Renal pelvis (tissue), 4 donors: Measurements from ENCODE around the gene TANGO6. TPM values are rescaled to one million over a fixed set of nuclear protein-coding genes. Genes with fewer than 3 reads are reported as not detected.
A peak's percentile ranks its signal among the peaks of the same experiment; 100 is the strongest.

Experiments
- DNase-seq: peaks from one replicate; pipeline ENCODE4 v3.0.0-alpha.2; 2013
- polyA plus RNA-seq, 3 donors: library from polyadenylated mRNA; unstranded; fragments of 120-200 nt; gene quantifications; one replicate each; pipeline ENCODE4 v1.2.1, GENCODE V29; 2013; ENCODE audit not compliant: insufficient read length in 3 of 3

The TANGO6 gene
- polyA plus RNA-seq, 3 donors, result 5.3 to 6.0 (median 5.5) TPM

DNA sequence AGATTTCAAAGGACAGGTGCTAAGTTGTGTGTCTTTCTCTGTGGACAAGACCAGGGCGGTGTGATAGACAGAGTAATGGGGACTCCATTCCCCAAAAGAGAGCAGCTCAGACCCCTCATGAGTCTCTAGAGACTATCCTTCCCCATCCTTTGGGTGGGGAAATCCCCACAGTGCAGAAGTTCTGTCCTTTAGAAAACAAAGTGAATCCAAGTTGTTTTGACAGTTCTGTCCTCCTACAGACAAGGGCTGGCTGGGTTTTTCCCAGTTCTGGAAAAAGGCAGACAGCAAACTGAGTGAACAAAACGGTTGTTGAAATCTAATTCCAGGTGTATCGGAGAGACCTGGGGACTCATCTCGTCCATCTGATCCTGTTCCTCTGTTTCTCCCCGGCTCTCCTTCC is 251.2 kb downstream of the TANGO6 start:
- DNase-seq, result no peak

DNA sequence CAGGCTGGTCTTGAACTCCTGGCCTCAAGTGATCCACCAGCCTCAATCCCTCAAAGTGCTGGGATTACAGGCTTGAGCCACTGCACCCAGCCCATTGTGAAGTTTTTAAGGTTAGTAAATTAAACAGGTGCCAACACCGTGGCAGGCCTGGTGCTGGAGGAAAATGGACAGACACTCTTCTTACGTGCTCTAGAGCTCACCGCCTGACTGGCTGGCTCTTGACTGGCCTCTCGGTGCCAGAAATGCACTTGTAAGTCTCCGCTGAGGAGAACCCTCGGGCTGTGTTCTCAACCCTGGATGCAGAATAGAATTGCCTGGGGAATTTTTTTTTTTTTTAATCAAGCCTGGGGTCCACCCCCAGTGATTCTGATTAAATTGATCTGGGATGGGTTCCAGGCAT is 251.9 kb downstream of the TANGO6 start:
- DNase-seq, result no peak

DNA sequence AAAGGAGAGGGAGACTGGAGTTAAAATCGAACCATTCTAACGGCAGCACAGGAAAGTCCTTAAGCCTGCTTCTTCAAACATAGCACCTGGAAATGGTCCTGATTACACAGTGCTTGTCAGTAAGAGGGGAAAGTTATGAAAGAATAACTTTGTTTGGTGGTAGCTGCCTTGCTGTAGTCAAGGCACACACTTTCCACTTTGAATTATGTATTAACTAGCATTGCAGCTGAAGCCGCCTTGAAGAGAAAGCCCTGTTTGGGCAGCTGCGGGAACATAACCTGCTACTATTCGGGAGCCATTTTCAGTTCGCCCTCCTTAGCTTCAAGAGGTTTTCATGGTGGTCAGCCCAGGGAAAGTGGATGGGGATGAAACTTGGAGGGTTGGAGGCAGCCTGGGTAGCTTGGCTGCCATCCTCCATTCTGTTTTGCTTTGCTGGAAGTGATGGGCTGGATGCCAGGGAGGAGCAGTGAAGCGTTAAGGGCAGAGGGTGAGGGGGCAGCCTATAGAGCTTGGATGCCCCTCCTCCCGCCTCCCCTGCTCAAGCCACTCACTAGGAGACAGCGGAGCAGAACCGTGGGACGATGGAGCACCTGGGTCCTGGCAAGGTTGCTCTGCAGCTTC is 256.9 kb downstream of the TANGO6 start:
- no peak for DNase-seq

DNA sequence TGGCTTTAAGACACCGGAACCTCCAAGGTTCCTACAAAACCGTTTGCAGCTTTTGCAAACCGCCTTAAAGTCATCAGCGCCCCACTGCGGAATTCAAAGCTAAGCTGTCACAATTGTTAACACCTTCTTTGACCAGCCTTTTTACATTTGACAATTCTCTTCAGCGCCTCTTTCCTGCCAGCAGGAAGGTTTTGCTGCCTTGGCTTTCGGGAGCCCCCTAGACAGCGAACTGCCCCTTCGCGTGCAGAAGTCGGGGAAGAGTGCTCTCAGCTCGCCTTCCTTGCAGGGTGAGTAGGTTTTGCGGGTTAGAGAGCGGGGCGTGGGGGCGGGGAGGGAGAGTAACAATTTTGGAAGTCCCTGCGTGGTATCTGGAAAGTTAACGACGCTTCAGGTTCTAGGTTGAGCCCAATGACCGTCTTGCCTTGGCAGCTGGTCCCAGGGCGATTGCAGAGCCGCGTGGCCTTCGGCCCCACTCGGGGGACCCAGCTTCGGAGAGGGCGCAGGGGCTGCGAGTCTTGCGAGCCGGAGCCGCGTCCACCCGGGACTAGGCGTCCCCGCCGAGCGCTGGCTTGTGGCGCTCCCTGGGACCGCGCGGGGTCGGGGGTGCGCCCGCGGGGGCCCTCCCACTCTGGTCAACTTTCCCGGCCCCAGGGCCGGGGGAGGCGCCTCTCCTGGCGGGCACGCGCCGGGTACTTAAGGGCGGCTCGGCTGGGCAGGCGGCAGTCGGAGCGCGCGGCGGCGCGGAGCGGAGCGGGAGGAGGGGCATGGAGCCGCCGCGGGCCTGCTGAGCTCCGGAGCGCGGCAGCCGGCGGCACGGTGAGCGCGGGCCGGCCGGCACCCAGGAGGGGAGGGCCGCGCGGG is 262.4 kb downstream of the TANGO6 start, which contains the start of gene HAS3:
Gene HAS3 (plus strand): TSS at position 153 of the 861 bp plus-strand sequence. CDS start 3,743 bp downstream, outside the sequence.
- DNase-seq, result peak; percentile 72

DNA sequence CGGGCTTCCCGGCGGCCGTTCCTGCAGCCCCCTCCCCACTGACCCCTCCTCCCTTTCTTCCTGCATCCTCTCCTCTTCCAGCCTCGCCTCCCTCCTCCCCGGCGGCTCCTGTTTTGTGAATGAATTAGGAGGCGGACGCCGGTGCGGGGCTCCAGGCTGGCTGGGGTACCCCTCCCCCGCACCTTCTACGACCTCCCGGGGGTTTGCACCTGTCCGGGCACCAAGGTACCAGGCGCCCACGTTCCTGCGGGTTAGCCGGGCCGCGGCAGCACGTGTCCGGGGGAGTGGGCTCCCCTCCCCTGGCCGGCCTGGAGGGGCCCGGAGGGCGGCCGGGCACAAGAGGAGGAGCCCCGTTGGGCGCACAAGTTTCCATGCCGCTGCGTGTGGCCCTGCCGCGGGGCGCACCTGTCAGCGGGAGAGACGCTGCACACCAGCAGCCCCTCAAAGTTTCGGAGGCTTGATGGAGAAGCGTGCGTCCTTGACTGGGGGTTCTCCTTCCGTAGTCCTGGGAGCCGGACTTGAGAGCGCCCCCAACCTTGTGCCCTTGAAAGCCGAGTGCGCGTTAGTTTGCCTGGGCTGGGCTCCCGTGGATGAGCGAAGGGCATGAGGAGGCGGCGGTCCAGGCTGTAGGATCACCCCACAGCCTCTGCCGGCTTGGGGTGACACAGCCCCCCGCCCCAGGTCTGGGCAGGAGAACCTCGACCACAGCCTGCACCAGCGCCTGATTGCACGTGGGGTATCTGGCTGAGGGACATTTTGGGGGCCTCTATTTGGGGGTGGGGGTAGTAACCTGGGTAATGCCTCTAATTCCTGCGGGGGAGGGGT is 263.4 kb downstream of the TANGO6 start:
- no peak for DNase-seq

DNA sequence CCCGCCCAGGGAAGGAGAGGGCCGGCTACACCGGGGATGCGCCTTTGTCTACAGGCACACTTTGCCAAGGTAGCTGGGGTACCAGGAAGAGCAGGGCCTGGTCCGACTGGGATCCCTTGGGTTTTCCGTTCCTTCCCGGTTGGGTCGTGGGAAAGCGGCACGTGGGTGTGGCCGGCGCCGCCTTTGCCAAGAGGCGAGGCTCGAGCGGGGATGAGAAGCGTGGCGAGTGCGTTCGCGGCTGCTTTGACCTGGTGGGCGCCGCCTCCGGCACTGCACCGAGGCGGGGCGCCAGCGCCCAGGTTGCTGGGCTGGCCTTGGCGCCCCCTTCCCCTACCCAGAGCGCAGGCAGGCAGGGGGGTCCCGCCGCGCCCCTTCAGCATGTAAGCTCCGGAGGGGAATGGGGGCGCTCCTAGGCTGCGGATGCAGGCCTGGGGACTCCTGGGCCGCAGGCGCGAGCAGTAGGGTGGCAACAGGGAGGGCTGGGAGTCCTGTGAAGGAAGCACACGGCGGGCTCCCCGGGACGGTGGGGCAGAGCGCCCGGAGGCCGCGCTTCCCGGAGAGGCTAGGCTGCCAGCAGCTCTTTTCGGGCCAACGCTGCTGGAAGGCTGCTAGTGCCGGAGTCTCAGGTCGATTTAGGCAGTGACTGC is 264.1 kb downstream of the TANGO6 start:
- no peak for DNase-seq

DNA sequence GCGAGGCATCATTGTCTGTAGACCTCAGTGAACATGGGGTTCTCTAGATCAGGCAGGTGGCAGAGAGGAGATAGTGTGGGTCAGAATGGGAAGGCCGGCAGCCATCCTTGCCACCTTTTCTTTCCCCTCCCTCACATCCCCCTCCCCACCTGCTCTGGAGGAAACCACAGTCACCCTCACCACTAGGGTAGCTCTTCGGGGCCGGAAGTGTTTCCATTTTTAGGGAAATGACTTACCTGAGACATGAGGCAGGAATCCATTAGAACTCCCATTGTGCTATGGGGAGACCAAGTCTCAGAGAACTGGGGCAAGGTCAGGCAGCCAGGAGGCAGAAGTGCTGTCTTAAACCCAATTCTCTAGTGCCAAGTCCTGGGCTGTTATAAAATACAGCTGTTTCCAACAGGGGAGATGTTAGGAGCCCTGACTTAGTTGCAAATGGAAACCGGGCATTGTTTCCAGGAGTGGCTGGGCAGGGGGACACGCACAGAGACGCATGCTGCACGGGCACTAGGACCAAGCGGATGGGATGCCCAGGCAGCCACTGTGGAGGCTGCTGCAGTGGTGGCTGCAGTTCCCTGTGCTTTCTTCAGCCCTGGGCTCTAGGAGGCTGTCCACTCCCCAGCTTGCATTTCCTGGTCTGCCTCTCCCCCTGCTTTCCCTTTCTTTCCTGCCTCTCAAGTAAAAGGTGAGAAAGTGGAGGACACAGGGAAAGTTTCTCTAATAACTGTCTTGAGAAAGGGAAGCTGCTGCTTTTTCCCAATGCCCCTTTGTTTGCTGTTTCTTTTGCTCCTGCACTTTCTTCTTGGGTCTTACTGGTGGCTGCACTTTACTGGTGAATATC is 265.0 kb downstream of the TANGO6 start:
- no peak for DNase-seq

DNA sequence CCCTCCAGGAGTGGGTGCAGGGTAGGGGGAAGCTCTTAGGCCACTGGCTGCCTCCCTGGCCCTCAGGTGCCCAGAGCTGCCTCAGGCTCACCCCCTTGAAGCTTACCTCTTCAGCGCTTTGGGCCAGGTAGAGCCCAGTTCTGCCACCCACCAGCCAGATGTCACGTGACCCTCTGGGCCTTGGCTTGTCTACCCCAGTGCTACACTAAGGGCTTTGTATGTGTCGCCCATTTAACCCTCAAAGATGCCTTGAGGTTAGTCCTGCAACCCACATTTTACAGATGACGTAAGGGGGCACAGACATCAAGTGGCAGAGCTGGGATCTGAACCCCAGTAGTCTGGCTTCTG is 265.5 kb downstream of the TANGO6 start:
- no peak for DNase-seq

DNA sequence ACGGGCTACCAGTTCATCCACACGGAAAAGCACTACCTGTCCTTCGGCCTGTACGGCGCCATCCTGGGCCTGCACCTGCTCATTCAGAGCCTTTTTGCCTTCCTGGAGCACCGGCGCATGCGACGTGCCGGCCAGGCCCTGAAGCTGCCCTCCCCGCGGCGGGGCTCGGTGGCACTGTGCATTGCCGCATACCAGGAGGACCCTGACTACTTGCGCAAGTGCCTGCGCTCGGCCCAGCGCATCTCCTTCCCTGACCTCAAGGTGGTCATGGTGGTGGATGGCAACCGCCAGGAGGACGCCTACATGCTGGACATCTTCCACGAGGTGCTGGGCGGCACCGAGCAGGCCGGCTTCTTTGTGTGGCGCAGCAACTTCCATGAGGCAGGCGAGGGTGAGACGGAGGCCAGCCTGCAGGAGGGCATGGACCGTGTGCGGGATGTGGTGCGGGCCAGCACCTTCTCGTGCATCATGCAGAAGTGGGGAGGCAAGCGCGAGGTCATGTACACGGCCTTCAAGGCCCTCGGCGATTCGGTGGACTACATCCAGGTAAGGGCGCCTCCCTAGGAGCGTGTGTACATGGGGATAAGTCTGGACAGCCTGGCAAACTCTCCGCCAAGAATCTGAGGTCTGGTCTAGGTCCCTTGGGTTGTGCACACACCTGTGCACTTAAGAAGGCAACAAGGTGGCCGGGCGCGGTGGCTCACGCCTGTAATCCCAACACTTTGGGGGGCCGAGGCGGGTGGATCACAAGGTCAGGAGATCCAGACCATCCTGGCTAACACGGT is 266.3 kb downstream of the TANGO6 start:
- no peak for DNase-seq

DNA sequence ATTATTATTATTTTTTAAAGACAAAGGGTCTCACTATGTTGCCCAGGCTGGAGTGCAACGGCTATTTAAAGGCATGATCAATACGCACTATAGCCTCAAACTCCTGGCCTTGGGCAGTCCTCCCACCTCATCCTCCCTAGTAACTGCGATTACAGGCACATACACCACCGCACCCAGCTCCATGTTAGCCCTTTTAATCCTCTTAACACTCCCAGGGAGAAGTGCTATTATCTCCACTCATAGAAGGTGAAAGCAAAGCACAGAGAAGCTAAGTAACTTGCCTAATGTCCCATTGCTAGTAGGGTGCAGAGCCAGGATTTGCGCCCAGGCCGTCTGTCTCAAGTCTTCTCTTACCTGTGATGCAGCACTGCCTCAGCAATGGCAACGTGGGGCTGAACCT is 267.1 kb downstream of the TANGO6 start:
- DNase-seq, result no peak

DNA sequence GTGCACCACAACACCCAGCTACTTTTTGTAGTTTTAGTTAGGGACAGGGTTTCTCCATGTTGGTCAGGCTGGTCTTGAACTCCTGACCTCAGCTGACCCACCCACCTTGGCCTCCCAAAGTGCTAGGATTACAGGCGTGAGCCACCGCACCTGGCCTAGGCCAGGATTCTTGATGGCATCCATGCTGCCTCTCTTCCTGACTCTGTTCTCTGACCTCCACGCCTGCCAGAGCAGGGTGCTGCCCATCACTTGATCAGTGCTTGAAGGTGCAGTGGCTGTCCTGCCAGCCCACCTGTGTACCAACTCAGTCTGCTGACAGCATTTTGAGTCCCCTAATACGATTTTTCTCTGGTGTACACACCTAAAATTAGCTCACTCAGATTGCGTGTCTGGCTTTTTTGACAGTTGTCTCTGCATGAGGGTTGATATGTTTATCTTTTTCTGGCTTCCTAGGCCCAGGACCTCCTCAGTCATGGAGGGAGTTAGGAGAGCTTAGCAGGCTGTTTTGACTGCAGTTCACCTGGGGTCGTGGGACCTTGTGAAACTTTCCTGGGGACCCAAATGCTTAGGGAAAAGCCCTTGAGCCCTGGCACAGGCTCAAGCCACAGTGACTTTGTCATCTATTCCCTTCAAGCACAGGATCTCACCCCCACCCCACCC is 268.0 kb downstream of the TANGO6 start:
- no peak for DNase-seq

DNA sequence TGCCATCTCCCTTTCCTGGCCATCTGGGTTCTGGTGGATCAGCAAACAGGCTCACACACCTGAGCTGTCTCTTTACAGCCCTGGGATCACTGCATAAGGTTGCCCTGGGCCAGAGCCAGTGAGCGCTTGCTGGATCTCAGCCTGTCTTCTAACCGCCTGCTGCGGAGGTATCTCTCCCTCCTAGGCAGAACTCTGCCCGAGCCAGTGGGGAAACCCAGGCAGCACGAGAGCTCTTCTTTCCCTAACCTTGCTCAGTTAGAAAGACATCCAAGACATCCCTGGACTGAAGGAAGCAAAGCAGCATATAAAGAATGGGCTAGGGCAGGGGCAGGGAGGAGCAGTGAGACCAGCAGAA is 268.5 kb downstream of the TANGO6 start:
- DNase-seq, result no peak

DNA sequence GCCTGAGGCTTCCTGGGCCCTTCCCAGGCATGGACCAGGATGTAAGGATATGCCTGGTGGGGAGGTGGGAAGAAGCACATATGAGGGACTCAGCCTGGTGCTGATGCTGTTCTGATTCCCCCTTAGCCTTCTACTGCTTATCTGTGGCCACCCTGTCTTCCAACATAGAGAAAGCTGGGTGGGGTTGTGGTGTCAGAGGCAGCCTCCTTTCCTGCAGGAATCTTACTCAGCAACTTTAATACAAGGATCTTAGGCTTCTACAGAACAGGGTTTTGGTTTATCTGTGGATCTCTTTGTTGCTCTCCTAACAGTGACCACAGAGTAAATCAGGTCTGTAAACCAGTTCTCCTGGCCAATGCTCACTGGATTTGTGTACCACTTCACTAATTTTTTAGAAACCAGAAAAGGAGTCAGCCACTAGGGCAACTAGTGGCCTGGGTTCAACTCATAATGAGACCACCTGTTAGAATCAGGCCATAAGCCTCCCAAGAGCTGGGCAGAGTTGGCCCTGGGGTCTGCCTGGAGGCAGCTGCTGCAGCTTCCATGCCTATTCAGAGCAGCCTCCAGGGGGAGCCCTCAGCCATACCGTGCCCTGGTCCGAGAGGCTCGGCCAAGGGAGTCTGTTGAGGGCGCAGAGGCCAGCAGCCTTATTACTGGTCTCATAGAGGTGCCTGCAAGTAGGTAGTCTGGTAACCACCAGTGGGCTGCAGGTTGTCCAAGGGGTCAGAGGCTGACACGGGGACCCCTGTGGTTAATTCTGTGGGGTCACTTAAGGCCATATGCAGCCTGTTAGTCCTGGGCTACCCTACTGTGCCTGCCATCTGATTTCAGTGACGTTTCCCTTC is 269.2 kb downstream of the TANGO6 start:
- DNase-seq, result no peak

DNA sequence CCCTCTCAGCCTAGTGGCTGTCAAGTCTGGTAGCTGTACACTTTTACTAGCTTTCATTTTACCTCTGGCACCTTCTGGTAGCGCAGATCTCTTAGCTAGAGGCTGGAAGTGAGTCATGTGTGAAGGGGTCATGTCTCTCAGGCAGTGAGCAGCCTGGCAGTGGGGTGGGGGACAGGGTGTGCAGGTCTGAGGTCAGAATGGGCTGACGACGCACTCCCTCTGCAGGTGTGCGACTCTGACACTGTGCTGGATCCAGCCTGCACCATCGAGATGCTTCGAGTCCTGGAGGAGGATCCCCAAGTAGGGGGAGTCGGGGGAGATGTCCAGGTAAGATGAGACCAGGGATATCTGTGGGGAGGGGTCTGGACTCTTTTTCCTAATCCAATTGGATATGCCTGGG is 269.9 kb downstream of the TANGO6 start:
- no peak for DNase-seq

DNA sequence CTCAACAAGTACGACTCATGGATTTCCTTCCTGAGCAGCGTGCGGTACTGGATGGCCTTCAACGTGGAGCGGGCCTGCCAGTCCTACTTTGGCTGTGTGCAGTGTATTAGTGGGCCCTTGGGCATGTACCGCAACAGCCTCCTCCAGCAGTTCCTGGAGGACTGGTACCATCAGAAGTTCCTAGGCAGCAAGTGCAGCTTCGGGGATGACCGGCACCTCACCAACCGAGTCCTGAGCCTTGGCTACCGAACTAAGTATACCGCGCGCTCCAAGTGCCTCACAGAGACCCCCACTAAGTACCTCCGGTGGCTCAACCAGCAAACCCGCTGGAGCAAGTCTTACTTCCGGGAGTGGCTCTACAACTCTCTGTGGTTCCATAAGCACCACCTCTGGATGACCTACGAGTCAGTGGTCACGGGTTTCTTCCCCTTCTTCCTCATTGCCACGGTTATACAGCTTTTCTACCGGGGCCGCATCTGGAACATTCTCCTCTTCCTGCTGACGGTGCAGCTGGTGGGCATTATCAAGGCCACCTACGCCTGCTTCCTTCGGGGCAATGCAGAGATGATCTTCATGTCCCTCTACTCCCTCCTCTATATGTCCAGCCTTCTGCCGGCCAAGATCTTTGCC is 271.1 kb downstream of the TANGO6 start:
- no peak for DNase-seq

DNA sequence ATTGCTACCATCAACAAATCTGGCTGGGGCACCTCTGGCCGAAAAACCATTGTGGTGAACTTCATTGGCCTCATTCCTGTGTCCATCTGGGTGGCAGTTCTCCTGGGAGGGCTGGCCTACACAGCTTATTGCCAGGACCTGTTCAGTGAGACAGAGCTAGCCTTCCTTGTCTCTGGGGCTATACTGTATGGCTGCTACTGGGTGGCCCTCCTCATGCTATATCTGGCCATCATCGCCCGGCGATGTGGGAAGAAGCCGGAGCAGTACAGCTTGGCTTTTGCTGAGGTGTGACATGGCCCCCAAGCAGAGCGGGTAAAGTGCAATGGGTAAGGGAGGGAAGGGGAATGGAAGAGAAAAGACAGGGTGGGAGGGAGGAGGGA is 271.6 kb downstream of the TANGO6 start:
- DNase-seq, result no peak

DNA sequence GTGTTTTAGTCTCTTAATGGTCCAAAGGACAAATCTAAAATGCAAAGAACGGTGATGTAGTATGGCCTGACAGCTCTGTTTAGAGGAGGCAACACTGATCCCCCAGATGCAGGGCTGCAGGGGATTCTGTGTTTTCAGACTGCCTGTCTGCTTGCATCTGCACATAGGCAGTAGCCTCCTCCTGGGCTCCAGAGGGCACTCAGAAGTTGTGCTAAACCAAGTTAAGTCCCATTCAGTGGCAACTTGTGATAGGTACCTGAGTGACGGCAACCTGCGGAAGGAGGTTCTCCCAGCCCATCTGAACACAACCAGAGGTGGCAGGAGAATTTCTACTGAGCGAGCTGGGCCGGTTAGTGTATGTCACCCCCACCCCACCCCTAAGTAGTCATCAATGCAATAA is 272.0 kb downstream of the TANGO6 start:
- DNase-seq, result no peak

DNA sequence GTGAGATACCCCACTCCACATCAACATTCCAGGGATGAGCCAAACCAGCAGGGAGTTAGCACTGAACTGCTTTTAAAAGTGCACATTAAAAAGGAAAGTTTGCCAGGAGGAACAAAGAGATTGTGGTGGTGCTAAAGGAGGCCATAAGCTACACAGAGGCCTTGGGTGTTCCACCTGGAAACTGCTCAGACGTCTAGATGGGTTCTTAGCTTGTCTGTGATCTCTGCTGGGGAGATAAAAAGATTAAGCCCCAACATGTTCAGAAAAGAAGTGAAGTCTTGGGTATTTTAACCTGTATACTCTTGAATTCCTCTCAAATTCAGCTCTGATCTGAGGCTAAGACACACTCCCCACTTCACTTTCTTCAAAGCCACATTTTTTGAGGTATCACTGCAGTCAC is 272.5 kb downstream of the TANGO6 start:
- DNase-seq, result no peak
